Hepatic stellate cell (primary cell): Measurements from ENCODE around the gene SEMA4D.

ENCODE experiments used
- DNase-seq: peaks from one replicate; pipeline ENCODE4 v3.0.0; 2011; ENCODE audit warnings: low spot score

Gene SEMA4D

DNA sequence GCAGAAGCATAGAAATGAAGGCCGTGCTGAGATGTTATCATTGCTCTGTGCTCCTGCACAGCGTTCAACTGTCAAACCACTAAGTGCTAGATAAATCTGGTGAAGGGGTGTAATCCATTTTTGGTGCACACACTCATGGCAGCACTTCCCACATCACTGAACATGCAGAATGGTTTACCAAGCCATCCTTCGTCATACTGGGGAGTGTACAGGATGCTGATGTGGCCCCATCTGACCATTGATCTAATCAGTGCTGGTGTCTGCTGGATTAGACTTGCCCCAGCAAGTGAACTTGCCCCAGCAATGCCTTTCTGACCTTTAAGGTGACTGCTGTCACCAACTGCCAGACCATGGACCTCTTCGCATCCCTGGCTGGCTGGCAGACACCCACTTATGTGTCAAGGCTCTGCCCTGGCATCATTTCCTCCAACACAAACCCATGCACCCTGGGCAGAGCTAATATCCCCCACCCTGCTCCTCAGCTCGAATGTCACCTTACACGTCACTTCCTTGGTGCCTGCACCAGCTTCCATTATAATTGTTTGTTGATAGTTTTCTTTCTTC lies 4.2 kb upstream of the SEMA4D start:
- DNase-seq = no peak

DNA sequence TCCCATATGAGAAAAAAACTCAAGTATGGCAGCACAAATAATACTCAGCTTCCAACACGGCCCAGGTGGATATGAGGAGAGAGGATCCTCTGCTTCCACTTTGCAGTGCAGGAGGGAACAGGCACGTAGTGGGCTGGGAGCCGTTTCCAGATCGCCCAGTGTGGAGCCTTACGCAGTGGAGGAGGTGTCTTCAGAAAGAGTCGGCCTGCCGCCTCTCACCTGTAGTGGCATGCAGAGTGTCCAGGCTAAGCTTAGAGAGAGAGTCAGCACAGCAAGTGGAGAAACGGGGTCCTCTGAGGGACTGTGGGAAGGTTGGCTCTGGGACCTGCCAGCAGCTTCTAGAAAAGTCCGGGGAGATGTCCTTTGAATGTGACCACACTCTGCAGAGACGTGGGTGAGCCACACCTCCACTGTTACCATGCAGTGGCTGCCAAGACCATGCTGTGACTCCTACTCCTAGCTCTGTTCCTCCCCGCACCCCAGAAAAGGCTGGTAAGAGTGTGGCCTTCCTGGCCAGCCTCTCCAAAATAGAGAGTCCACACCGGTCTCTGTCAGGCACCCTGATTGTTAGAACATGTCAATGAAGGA lies 3.5 kb upstream of the SEMA4D start:
- DNase-seq = no peak

DNA sequence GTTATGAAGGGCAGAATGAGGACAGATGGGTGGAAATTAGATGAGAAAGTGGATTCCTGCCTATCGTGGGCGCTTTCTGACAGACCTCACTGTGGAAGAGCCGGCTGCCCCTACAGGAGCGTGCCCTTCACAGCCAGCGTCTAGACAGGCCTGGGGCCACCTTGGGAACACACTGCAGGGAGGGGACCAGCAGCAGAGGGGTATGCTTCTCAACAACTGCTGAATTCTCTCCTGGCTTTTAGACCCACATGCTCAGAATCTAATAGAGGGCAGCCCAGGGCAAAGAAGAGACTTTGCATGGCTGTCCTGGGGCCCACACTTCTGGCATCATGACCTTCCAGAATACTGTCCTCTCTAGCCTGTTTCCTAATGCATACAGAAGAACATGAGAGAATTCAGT lies 2.1 kb upstream of the SEMA4D start:
- DNase-seq = no peak

DNA sequence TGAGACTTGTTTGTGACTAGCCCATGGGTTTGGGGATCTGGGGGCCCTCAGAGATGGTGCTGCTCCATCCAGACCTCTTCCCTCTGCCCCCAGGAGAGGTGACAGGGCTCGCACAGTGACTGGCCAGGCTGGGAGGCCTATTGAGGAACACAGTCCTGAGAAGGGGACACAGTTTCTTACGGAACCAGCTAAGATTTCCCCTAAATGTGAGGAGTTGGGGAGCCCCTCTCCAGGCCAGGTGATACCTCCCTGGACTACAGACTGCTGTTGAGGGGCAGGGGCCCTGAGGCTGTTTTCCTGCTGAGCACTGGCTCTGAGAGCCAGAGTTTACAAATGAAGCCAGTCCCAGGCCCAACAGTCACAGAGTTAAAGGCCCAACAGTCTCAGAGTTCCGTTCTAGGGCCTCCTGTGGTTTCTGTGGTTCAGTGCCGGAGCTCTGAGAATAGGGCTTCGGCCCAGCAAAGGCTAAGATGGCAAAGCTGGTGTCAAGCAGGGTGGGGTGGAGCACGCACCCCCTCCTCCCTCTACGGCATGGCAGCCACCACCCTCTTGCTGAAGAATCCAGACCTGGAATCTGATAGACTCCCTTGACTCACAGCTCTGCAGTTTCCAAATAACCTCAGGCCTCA lies 1.1 kb upstream of the SEMA4D start:
- no peak for DNase-seq

DNA sequence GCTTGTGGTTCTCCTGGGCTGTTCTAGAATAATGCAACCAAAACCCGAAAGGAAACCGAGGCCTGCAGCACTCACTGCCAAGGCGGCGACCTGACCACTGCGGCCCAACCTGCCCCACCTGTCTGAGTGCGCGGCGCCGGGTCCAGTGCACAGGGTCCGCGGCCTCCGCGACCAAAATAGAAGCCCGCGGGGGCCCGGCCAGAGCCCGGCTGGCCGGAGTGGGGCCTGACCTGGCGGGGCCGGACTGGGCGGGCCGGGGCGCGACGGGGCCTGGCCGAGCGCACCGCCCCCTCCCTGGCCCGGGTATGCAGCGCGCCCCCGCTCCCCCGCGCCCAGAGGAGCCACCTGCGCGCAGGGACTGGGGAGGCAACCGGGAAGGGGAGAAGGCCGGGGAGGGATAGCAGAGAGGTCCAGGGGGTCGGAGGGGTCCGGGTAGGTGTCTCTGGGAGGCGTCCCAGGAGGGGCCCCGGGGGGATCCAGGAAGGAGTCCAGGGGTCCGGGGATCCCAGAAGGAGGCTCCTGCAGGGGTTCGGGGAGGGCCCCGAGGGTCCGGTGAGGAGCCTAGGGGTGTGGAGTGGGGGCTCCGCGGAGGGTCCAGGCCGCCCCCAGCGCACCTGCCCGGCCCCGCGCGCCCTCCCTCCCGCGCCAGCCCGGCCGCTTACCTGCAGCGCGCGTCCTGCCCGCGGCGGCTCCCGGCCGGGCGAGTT lies 503 bp downstream of the SEMA4D start:
- DNase-seq = no peak

DNA sequence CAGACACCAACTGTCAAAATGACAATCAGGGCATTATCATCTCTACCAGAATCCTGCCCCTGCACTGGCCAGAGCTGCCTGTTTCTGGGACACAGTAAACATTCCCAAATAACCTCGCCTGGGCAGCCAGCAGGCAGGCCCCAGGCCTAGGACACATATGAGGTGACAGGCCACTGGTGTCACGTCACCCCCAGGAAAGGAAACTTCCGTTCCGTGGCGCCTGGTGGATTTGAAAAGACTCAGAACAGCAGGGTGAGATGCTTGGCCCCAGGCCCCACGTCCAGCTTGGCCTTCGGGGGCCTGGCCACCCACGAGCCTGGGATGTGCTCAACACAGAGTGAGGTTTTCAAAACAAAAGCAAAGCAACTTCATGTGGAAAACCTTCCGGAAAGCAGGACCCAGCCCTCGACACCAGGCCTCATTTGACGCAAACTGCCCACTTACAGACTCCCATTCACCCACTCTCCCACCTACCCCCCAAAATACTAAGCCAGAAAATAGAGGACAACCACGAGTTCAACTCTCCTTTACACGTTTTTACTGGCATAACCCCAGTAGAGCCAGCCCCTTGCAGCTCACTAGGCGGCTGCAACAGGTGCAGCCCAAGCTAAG lies 1.2 kb downstream of the SEMA4D start:
- no peak for DNase-seq

DNA sequence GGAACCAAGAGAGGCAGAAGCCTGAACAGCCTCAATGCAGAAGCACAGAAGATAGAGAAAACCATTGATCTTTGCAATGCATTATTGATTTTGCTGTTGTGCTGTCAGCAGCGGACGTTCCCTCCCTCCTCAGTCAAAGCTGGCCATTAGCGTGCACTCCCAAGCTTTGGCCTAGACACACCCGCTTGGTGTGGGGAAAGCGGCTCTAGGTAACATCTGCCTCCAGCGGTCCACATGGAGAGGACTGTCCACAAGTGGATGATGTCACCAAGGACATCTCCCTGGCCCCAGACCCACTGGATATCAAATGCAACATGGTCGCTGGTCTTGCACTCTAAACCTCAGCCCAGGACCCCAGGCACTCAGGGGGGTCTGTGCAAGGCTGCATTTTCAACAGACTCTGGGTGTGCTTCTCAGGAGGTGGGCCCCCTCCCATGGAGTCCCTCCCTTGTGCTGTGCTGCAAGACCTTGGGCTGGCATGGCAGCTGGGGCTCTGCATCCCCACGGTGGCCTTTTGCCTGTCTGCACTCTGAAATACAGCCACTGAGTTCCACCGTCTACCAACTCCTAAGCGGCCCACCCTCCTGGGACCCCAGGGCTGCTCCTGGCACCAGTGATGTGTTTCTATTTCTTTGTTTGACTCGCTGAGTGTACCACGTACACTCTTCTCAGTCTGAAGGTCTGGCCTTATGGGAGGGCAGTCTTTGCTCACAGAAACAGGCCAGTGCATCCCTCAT lies 1.9 kb downstream of the SEMA4D start:
- no peak for DNase-seq

DNA sequence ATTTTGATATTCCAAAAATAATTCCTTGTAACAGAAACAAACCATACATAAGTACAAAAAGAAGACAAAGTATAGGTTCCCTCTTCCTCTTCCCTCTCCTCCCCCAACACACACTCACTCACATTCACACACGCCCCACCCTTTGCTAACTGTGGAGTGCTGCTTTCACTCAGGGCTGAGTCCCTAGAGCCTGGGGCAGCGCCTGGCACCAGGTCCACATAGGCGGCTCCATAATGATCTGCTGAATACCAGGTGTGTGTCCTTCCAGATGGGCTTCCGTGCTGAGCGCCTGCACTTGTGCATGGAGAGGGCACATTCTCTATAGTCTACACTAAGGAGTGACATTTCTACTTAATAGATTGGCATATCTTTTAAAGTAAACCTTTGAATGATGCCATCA lies 3.7 kb downstream of the SEMA4D start:
- DNase-seq = no peak

DNA sequence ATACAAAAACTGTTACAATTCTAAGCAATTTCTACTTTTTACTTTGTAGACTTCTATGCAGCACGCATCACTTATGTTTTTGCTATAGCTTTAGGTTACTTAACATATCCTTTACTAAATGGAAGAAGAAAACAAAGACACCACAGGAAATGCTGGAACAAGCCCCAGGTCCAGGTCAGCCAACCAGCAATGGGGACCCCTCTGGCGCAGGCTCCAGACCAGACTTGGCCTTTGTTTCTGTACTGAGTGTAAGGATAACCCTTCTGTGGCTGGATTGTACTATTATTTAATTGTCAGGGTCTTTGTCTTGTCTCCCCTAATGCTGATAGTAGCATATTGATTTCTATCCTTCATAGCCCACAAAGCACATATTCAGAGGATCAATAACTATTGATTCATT lies 4.2 kb downstream of the SEMA4D start:
- no peak for DNase-seq

DNA sequence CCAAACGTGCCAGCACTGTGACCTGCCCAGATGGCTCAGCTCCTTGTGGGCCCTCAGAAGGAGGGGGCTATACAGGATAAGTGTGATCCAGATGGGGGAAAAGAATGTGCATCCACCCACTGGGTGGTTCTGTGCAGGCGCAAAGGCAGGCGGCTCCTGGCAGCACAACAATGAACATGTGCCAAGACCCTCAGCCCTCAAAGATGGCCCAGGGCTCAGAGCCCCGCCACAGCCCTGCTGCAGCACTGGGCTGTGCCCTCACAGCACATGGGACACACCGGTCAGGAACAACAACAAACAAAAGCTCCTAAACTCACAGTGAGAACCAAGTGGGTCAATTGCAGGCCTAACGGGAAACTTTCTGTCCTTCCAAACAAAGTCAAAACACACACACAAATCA lies 4.7 kb downstream of the SEMA4D start:
- no peak for DNase-seq

DNA sequence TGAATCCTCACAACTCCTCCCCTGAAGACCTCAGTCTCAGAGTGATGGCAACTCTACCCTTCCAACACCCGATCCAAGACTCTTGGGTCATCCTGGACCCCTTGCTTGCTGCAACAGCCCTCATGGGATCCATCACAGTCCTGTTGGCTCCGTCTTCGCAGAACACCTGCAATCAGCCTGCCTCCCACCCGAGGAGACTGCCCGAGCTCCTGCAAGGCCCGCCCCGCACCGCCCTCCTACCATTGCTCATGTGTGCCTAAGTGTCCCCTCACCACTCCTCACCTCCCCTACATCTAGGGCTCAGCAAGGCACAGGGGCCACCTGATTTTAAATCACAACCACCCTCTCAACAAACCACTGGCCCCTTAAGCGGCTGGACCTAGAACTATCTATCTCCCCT lies 5.3 kb downstream of the SEMA4D start:
- no peak for DNase-seq

DNA sequence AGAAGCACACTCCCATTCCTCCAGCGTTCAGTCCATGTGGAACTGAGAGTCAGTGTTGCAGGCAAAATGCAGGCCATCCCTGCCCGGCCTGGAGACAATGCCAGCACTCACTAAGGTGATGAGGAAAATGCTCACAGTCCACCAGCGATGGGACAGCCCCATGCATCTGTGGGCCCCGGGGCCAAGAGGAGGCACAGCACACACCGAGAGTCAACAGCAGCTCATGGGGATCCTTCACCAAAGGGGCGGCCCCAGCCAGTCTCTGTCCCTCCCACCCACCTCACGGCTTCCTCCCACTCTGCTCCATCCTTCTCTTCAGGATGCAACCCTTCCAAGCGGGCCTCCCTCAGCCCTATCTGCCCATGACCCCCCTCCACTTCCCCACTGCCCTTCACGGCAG lies 6.2 kb downstream of the SEMA4D start:
- no peak for DNase-seq

DNA sequence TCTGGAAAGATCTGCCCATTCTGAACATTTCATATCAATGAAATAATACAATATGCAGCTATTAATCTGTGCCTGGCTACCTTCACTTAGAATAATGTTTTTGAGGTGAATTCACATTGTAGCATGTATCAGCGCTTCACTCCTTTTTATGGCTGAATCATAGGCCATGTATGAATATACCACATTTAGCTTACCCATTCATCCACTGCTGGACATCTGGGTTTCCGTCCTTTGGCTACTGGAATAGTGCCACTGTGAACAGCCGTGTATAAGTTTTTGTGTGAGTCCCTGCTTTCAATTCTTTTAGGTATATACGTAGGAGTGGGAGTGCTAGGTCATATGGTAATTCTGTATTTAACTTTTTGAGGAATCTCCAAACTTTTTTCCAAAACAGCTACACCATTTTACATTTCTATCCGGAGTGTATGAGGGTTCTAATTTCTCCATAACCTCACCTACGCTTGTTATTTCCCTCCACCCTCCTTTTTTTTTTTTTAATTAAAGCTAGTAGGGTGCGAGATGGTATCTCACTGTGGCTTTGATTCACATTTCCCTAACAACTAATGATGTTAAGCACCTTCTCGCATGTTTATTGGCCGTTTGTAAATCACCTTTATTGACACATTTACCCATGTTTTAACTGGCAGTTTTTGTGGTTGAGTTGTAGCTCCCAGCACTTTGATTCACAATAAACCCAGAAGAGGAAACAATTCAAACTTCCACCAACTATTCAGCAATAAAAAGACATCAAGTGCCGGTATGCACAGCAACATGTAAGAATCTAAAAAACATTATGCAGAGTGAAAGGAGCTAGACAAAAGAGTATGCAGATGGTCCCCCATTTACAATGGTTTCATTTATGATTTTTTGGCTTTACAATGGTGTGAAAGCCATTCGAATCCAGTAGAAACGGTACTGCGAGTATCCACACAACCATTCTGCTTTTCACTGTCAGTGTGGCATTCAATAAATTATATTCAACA lies 8.1 kb downstream of the SEMA4D start:
- DNase-seq = no peak

DNA sequence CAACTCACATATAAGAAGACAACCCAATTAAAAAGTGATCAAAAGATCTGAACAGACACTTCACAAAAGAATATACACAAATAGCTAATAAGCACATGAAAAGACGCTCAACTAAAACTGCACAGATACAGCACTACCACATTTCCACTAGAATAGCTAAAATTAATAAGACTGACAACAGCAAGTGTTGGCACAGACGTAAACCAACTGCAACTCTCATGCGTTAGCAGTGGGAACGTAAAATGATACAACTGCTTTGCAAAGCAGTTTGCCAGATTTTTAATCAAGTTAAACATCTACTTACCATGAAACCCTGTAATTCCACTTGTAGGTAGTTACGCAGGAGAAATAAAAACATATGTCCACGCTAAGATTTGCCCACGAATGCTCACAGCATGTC lies 9.0 kb downstream of the SEMA4D start:
- DNase-seq = no peak

DNA sequence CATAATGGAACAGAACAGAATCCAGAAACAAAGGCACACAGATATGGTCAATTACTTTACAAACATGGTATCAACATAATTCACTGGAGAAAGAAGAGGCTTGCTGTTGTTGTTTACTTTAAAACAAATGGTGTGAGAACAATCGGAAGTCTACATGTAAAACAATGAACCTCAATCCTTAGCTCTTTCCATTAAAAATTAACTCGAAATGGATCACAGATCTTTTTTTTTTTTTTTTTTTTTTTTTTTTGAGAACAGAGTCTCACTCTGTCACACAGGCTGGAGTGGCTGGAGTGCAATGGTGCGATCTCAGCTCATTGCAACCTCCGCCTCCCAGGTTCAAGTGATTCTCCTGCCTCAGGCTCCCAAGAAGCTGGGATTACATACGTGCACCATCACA lies 9.8 kb downstream of the SEMA4D start:
- no peak for DNase-seq

DNA sequence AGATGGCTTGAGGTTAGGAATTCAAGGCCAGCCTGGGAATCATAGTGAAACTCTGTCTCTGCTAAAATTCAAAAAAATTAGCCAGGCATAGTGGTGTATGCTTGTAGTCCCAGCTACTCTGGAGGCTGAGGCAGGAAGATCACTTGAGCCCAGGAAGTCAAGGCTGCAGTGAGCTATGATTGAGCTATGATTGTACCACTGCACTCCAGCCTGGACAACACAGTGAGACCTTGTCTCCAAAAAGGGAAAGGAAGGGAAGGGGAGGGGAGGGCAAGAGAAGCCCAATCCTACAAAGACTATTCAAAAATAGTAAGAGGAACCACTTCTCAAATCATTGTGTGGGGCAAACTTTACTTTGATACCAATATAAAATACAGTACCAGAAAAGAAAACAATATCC lies 11.2 kb downstream of the SEMA4D start:
- no peak for DNase-seq

DNA sequence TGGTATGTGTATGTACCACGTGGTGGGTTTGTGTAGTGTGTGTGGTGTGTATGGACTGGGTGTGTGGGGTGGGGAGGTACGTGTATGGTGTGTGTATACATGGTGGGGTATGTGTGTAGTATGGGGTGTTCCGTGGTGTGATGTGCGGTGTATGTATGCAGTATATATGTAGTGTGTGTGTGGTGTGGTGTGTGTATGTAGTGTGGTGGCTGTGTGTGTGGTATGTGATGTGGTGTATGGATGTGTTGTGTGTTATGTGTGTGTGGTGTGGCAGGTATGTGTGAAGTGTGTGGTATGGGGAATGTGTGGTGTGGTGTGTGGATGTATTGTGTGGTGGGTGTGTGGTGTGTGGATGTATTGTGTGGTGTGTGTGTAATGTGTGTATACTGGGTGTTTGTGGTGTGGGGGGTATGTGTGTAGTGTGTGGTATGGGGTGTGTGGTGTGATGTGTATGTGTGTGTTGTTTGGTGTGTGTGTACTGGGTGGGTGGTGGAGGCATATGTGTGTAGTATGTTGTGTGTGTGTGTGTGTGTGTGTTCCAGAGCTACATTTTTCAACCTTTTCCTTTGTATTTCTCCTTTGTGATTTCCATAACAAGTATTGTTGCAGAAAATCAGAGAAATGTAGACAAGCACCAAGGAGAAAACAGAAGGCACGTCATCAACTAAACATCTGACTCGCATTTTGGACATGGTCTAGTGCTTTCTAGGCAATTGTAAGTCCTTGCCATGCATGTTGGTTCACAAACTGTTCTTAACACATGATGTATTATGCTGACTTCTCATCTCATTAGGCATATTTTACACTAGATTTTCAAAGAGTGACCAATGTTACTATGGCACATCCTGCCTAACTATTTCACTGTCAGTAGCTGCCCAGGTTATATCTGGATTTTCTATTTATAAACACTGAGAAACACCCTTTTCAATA lies 13.2 kb downstream of the SEMA4D start:
- DNase-seq = no peak

DNA sequence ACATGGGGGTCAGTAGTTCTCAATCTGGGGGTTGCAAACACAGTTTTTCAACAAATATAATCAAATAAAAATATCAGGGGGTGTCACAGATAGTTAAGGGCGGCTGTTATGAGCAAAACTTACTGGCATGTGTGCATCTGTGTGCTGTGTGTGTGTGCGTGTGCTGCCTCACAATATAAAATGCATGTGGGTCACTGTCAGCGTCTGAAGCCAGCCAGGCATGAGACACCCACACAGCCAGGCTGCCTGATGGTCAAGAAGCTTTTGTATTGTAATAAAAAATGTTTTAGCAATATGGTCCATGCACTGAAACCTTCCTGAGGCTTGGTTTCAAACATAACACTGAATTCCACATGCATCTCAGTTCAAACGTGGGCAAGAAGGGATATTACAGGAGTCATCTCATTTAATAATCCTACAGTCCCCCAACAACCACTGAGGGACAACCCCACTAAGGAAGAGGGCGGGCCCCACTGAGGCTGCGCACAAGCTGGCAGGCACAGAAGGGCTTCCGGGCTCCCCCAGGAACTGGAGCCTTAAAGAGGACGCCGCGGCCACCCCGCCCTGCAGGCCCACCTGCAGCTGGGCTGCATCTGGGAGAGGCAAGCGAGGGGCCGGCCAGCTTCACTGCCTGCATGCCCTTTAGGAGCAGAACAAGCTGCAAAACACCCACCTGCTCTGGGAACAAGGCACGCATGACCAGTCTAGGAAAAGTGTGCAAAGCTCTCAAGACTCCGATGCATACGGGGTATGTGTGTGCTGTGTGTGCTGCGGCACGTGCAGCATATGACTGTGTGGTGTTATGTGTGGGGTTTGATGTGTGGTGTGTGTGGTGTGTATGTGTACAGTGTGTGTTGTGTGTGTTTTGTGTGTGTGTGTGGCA lies 14.1 kb downstream of the SEMA4D start:
- no peak for DNase-seq

DNA sequence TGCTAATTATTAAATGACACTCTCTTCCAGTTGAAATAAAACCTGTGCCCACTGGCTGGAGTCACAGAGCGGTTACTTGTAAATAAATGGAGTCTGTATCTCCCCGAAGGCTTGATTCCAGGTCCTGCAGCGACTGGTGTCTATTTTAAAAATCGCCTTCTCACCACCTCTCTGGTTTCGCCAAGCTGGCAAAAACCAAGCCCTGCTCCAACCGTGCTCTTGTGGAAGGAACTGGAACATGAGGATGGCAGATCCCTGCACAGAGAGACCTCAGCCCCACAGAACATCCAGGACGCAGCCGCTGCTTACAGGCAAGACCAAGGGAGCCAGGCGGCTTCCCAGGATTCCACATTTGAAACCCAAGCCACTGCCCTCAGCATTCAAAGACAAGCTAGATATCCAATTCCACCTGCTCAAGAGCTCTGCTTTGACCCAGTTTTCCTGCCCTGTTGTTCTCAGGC lies 15.0 kb downstream of the SEMA4D start:
- no peak for DNase-seq
